ENCODE data around the gene NOS3.
A peak's percentile ranks its signal among the peaks of the same experiment; 100 is the strongest.

- peak; percentile 60 for TF ChIP-seq CTCF (conservative IDR thresholded peaks at IDR 0.05; ENCODE audit: low read depth, low read length)
- TF ChIP-seq EZH2phosphoT487 (IDR thresholded peaks at IDR 0.05; ENCODE audit: borderline replicate concordance, low read length), result no peak
Observed at GRCh38 chr7:151028131-151028947, 37.5 kb downstream of the NOS3 start, which contains the start of gene ABCB8.
